Nephron (organoid): ENCODE data around the gene IQCH.

ENCODE experiments used
- H3K27ac Mint-ChIP-seq, 3 experiments: 2 replicates each; pipeline ENCODE4 v1.8.0; 2020; ENCODE audit warnings: mixed read lengths in 3 of 3, mild to moderate bottlenecking in 2 of 3, moderate library complexity in 1 of 3
- H3K27me3 Mint-ChIP-seq: 2 replicates; pipeline ENCODE4 v1.8.0; 2021; ENCODE audit warnings: low read depth, mild to moderate bottlenecking, moderate library complexity, mixed read lengths
- H3K36me3 Mint-ChIP-seq: 2 replicates; pipeline ENCODE4 v1.8.0; 2020; ENCODE audit warnings: low read depth, mixed read lengths
- H3K4me1 Mint-ChIP-seq: 2 replicates; pipeline ENCODE4 v1.8.0; 2020; ENCODE audit warnings: mixed read lengths
- H3K4me3 Mint-ChIP-seq, 3 experiments: 2 replicates each; pipeline ENCODE4 v1.8.0; 2020; ENCODE audit warnings: mild to moderate bottlenecking in 3 of 3, mixed read lengths in 3 of 3, moderate library complexity in 2 of 3
- H3K9me3 Mint-ChIP-seq: 2 replicates; pipeline ENCODE4 v1.8.0; 2020; ENCODE audit warnings: mixed read lengths
- CTCF ChIP-seq, 3 experiments: fragments of 200-600 bp; sonication (generic); IDR thresholded peaks; one replicate each; pipeline ENCODE4 v1.5.0; 2021; ENCODE audit warnings: antibody characterized with exemption in 3 of 3; ENCODE audit not compliant: unreplicated experiment in 3 of 3

IQCH gene

GRCh38 chr15:67472957-67473356, 218.4 kb downstream of the IQCH start:
- Mint-ChIP-seq H3K36me3 (no peaks in the 10 kb centered on the region), H3K4me1 (peaks cover 14% of the 10 kb centered on the region), H3K4me3 (no peak overlapping the region), H3K27me3 (peaks cover 11% of the 10 kb centered on the region), H3K27ac (no peak overlapping the region), H3K9me3 (no peaks in the 10 kb centered on the region)
- TF ChIP-seq CTCF (IDR thresholded peaks at IDR 0.05; ENCODE audit: unreplicated experiment in 3 of 3), result no peak

- H3K36me3 Mint-ChIP-seq, result no peaks in the 10 kb centered on the region
- no peak overlapping the region for H3K4me3 Mint-ChIP-seq
- H3K27ac Mint-ChIP-seq, result no peak overlapping the region
- peaks cover 11% of the 10 kb centered on the region for H3K27me3 Mint-ChIP-seq
- H3K4me1 Mint-ChIP-seq, result peaks cover 8% of the 10 kb centered on the region
- no peaks in the 10 kb centered on the region for H3K9me3 Mint-ChIP-seq
- no peak for TF ChIP-seq CTCF (IDR thresholded peaks at IDR 0.05; ENCODE audit: unreplicated experiment in 3 of 3)
Observed at GRCh38 chr15:67474405-67475110, 220.0 kb downstream of the IQCH start.

- H3K27me3 Mint-ChIP-seq, result no peaks in the 10 kb centered on the region
- peaks cover 8% of the 10 kb centered on the region for H3K4me1 Mint-ChIP-seq
- H3K27ac Mint-ChIP-seq, result peak overlapping the region; percentile 14 to 27 (median 20)
- peaks cover 12% of the 10 kb centered on the region for H3K9me3 Mint-ChIP-seq
- TF ChIP-seq CTCF (IDR thresholded peaks at IDR 0.05; ENCODE audit: unreplicated experiment in 3 of 3), result no peak
- H3K36me3 Mint-ChIP-seq, result peaks cover 10% of the 10 kb centered on the region
- no peak overlapping the region for H3K4me3 Mint-ChIP-seq
Observed at GRCh38 chr15:67479781-67480505, 225.4 kb downstream of the IQCH start.

- H3K4me3 Mint-ChIP-seq, result no peak overlapping the region
- H3K9me3 Mint-ChIP-seq, result peaks cover 15% of the 10 kb centered on the region
- H3K27ac Mint-ChIP-seq, result no peak overlapping the region
- no peaks in the 10 kb centered on the region for H3K27me3 Mint-ChIP-seq
- peaks cover 14% of the 10 kb centered on the region for H3K36me3 Mint-ChIP-seq
- peaks cover 8% of the 10 kb centered on the region for H3K4me1 Mint-ChIP-seq
- TF ChIP-seq CTCF (IDR thresholded peaks at IDR 0.05; ENCODE audit: unreplicated experiment in 3 of 3), result no peak
Observed at GRCh38 chr15:67480741-67481140, 226.2 kb downstream of the IQCH start.

GRCh38 chr15:67481680-67482079, 227.1 kb downstream of the IQCH start:
- no peak for TF ChIP-seq CTCF (IDR thresholded peaks at IDR 0.05; ENCODE audit: unreplicated experiment in 3 of 3)
- Mint-ChIP-seq H3K36me3 (peaks cover 18% of the 10 kb centered on the region), H3K4me3 (no peak overlapping the region), H3K4me1 (peaks cover under 1% of the 10 kb centered on the region), H3K9me3 (peaks cover 19% of the 10 kb centered on the region), H3K27me3 (no peaks in the 10 kb centered on the region), H3K27ac (no peak overlapping the region)
